Keratinocyte (primary cell): ENCODE results near the gene VGLL2.

Source experiments
- CTCF ChIP-seq, 3 experiments: IDR thresholded peaks in 1 of 3; conservative IDR thresholded peaks in 1 of 3; optimal IDR thresholded peaks in 1 of 3; 2 replicates in 2 of 3; 3 replicates in 1 of 3; pipeline versions ENCODE3 to v1.5.1; 2011; ENCODE audit warnings: low read length in 3 of 3, mild to moderate bottlenecking in 3 of 3, moderate library complexity in 2 of 3, control low read depth in 1 of 3, inconsistent platforms in 1 of 3; ENCODE audit not compliant: insufficient read depth in 2 of 3; ENCODE audit errors: extremely low read depth in 1 of 3
- EZH2 ChIP-seq: IDR thresholded peaks from one replicate; pipeline ENCODE4 v1.6.1; 2012; ENCODE audit warnings: inconsistent platforms, mild to moderate bottlenecking, low read length, moderate library complexity

GRCh38 chr6:117298941-117299340, 33.6 kb downstream of the VGLL2 start:
- no peak for TF ChIP-seq CTCF (optimal IDR thresholded peaks at IDR 0.05 in 1 of 3, IDR thresholded peaks at IDR 0.05 in 1 of 3, conservative IDR thresholded peaks at IDR 0.05 in 1 of 3; ENCODE audit: extremely low read depth in 1 of 3, insufficient read depth in 2 of 3, low read length in 3 of 3)
- no peak for TF ChIP-seq EZH2
